Measurements from ENCODE around the gene ARSA. TPM values are rescaled to one million over a fixed set of nuclear protein-coding genes. Genes with fewer than 3 reads are reported as not detected.

The ARSA gene
- total and polyA plus RNA-seq, 2 of the 13 experiments (the other 11 are each of a cell fraction or from before 2014, with no cell fraction given), result 9.0 to 11.5 TPM

DNA sequence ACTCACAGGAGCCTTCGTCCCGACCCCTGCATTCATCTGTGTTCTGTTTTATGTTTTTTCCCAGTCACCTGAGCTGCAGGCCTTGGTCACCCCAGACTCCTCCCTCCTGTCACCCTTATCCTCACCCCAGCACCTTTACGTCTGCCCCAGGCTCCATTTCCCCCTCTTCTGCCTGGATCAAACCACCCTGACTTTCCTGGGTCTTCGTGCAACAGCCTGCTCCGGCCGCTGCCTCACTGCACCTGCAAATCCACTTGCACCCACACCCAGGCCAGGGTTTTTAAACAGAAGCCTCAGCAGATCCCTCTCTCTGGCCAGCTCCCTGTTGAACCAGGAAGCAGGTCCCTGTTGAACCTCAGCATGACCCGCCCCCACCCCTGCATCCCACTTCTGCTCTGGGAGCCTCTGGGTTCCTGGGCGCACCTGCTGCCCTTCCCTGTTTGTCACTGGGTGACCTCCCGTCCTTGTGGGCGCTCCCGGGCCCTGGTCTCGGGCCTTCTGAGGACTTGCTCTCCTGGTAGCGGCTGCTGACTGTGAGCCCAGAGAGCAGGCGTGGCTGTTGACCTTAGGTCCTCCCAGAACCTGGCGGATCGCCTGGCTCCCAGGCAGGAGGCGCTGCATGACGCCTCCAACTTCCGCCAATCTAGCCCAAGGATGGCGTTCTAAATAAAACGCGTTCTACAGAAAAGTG is 14.5 kb downstream of the ARSA start (continued):
- TF ChIP-seq PHF5A (CRISPR knock-in tag; IDR thresholded peaks at IDR 0.05; ENCODE audit: low read depth, unreplicated experiment) (no peak), TSC22D2 (CRISPR knock-in tag; IDR thresholded peaks at IDR 0.05; ENCODE audit: borderline replicate concordance) (no peak), FOXA1 (IDR thresholded peaks at IDR 0.05) (no peak), FOXA1 (CRISPR knock-in tag; IDR thresholded peaks at IDR 0.05) (peak; percentile 86), PCBP2 (optimal IDR thresholded peaks at IDR 0.05; ENCODE audit: low read depth, low read length, poor library complexity, severe bottlenecking) (no peak), SAP130 (CRISPR knock-in tag; IDR thresholded peaks at IDR 0.05; ENCODE audit: low read depth) (peak; percentile 72), MEF2D (CRISPR knock-in tag; IDR thresholded peaks at IDR 0.05) (0 out of 2 replicates have a peak, but pooled peaks have one; percentile 15), HOXA3 (CRISPR knock-in tag; IDR thresholded peaks at IDR 0.05) (peak; percentile 46), DNMT3B (CRISPR knock-in tag; conservative IDR thresholded peaks at IDR 0.05) (no peak), ZNF431 (CRISPR knock-in tag; IDR thresholded peaks at IDR 0.05; ENCODE audit: borderline replicate concordance, low read depth) (no peak), NR2C2 (CRISPR knock-in tag; IDR thresholded peaks at IDR 0.05; ENCODE audit: borderline replicate concordance) (peak; percentile 31; the same call in 1 of the 2 replicates), ARNT (IDR thresholded peaks at IDR 0.05) (no peak), MLXIP (CRISPR knock-in tag; IDR thresholded peaks at IDR 0.05; ENCODE audit: borderline replicate concordance) (no peak), ZNF790 (CRISPR knock-in tag; IDR thresholded peaks at IDR 0.05; ENCODE audit: borderline replicate concordance) (no peak)
- TF ChIP-seq, protein P1, sequence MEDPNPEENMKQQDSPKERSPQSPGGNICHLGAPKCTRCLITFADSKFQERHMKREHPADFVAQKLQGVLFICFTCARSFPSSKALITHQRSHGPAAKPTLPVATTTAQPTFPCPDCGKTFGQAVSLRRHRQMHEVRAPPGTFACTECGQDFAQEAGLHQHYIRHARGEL (CRISPR knock-in tag; IDR thresholded peaks at IDR 0.05), result 0 out of 2 replicates have a peak, but pooled peaks have one; percentile 54
- TF ChIP-seq, protein P2, sequence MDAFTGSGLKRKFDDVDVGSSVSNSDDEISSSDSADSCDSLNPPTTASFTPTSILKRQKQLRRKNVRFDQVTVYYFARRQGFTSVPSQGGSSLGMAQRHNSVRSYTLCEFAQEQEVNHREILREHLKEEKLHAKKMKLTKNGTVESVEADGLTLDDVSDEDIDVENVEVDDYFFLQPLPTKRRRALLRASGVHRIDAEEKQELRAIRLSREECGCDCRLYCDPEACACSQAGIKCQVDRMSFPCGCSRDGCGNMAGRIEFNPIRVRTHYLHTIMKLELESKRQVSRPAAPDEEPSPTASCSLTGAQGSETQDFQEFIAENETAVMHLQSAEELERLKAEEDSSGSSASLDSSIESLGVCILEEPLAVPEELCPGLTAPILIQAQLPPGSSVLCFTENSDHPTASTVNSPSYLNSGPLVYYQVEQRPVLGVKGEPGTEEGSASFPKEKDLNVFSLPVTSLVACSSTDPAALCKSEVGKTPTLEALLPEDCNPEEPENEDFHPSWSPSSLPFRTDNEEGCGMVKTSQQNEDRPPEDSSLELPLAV (CRISPR knock-in tag; conservative IDR thresholded peaks at IDR 0.05; ENCODE audit: low read depth), result no peak
- TF ChIP-seq, protein P3, sequence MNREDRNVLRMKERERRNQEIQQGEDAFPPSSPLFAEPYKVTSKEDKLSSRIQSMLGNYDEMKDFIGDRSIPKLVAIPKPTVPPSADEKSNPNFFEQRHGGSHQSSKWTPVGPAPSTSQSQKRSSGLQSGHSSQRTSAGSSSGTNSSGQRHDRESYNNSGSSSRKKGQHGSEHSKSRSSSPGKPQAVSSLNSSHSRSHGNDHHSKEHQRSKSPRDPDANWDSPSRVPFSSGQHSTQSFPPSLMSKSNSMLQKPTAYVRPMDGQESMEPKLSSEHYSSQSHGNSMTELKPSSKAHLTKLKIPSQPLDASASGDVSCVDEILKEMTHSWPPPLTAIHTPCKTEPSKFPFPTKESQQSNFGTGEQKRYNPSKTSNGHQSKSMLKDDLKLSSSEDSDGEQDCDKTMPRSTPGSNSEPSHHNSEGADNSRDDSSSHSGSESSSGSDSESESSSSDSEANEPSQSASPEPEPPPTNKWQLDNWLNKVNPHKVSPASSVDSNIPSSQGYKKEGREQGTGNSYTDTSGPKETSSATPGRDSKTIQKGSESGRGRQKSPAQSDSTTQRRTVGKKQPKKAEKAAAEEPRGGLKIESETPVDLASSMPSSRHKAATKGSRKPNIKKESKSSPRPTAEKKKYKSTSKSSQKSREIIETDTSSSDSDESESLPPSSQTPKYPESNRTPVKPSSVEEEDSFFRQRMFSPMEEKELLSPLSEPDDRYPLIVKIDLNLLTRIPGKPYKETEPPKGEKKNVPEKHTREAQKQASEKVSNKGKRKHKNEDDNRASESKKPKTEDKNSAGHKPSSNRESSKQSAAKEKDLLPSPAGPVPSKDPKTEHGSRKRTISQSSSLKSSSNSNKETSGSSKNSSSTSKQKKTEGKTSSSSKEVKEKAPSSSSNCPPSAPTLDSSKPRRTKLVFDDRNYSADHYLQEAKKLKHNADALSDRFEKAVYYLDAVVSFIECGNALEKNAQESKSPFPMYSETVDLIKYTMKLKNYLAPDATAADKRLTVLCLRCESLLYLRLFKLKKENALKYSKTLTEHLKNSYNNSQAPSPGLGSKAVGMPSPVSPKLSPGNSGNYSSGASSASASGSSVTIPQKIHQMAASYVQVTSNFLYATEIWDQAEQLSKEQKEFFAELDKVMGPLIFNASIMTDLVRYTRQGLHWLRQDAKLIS (CRISPR knock-in tag; IDR thresholded peaks at IDR 0.05), result no peak

All from HepG2 (cell line).